Stimulated activated CD4-positive, alpha-beta T cell treated with anti-CD3 and anti-CD28 coated beads, Interleukin-1b, Interleukin-23, amount 100 ng/mL, for 48 hours (primary cell): ENCODE data around the gene SLC22A17.
"Not testable (repeated sequence)": the region's sequence is repeated elsewhere in the genome, so short reads cannot be mapped to it uniquely, and the experiment has no call there.

Experiments
- DNase-seq: peaks from one replicate; pipeline ENCODE4 v3.0.0-alpha.2; 2020

Gene SLC22A17

DNA sequence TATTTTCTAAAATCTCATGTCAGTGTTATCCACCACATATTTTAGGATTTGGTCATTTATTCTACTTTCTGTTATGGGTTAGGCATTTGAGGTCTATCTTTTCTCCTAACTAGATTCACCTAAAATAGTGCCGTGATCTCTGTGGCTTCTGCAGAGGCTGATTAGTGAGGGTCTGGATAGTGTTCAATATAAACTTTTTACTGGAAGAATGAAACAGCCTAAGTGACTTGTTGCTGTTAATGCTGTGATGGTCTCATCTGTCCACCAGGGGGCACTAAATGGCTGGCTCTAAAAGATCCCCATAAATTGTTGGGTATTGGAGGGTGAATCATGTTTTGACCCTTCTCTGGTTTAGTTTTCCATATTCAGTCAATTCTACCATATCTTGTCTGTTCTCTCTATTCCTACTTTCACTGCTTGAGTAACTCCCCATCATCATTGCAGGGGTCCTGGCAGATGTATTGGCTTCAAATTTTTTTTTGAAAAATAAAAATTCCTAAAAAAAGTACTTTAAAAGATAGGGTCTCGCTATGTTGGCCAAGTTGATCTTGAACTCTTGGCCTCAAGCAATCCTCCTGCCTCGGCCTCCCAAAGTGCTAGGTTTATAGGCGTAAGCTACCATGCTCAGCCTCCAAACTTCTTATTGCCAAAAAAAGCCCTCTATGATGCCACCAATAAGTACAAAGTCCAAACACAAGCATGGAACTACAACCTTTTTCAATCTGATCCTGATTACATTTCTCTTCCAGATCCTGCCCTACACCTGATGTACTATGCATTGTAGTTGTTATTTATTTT lies 24.5 kb downstream of the SLC22A17 start:
- peak; percentile 71 for DNase-seq

DNA sequence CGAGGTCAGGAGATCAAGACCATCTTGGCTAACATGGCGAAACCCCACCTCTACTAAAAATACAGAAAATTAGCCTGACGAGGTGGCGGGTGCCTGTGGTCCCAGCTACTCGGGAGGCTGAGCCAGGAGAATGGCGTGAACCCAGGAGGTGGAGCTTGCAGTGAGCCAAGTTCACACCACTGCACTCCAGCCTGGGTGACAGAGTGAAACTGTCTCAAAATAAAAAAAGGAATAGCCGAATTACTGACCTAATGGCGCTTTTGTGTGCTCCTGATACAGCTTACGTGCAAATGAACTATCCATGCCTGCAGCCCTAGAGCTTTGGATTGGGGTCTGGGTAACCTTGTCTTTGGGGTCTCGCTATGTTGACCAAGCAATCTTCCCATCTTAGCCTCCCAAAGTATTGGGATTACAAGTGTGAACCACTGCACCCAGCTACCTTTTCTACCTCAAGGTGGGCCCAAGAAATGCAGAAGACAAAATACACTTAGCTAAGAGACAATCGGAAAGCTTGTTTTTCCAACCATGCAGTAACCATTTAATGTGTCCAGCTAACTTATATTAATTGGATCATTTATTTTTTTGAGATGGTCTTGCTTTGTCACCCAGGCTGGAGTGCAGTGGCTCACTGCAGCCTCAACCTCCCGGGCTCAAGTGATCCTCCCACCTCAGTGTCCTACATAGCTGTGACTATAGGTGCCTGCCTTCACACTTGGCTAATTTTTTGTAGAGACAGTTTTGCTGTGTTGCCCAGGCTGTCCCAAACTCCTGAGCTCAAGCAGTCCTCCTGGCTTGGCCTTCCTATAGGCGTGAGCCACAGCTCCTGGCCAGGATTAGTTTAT lies 26.0 kb downstream of the SLC22A17 start:
- DNase-seq: no peak

DNA sequence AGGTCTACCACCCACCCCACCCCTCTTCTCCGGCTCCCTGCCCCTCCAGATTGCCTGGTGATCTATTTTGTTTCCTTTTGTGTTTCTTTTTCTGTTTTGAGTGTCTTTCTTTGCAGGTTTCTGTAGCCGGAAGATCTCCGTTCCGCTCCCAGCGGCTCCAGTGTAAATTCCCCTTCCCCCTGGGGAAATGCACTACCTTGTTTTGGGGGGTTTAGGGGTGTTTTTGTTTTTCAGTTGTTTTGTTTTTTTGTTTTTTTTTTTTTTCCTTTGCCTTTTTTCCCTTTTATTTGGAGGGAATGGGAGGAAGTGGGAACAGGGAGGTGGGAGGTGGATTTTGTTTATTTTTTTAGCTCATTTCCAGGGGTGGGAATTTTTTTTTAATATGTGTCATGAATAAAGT lies 26.9 kb downstream of the SLC22A17 start:
- not testable (repeated sequence) for DNase-seq

DNA sequence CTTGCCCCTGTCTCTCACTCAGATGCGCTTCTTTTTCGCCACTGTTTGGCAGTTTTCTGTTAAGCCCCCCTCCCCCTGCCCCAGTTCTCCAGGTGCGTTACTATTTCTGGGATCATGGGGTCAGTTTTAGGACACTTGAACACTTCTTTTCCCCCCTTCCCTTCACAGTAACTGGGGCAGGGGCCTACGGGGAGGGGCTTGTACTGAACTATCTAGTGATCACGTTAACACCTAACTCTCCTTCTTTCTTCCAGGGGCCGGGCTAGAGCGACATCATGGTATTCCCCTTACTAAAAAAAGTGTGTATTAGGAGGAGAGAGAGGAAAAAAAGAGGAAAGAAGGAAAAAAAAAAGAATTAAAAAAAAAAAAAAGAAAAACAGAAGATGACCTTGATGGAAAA lies 27.7 kb downstream of the SLC22A17 start:
- DNase-seq: no peak

DNA sequence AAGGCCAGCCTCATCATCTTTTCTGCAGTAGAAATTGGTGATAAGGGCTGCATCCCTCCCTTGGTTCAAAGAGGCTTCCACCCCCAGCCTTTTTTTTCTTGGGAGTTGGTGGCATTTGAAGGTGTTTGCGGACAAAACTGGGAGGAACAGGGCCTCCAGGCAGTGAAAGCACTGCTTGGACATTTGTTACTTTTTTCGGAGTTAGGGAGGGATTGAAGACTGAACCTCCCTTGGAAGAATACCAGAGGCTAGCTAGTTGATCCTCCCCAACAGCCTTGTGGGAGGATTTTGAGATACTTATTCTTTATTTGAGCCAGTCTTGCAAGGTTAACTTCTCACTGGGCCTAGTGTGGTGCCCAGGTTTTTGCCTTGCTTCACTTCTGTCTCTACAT lies 28.2 kb downstream of the SLC22A17 start:
- DNase-seq: no peak

DNA sequence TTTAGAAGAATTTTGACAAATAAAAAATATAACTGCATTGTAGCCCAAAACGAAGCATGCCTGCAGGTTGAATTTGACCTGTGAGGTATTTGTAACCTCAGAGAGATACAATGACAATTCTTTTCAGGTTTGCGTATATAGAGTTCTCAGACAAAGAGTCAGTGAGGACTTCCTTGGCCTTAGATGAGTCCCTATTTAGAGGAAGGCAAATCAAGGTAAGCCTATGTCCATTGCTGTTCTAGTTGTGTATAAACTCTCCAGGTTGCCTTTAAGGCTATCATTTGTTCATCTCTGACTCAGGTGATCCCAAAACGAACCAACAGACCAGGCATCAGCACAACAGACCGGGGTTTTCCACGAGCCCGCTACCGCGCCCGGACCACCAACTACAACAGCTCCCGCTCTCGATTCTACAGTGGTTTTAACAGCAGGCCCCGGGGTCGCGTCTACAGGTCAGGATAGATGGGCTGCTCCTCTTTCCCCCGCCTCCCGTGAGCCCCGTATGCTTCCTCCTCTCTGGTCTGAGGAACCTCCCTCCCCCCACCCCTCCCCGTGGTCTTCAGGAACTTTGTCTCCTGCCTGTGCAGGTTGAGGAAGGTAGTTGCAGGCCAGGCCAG lies 28.7 kb downstream of the SLC22A17 start:
- no peak for DNase-seq

DNA sequence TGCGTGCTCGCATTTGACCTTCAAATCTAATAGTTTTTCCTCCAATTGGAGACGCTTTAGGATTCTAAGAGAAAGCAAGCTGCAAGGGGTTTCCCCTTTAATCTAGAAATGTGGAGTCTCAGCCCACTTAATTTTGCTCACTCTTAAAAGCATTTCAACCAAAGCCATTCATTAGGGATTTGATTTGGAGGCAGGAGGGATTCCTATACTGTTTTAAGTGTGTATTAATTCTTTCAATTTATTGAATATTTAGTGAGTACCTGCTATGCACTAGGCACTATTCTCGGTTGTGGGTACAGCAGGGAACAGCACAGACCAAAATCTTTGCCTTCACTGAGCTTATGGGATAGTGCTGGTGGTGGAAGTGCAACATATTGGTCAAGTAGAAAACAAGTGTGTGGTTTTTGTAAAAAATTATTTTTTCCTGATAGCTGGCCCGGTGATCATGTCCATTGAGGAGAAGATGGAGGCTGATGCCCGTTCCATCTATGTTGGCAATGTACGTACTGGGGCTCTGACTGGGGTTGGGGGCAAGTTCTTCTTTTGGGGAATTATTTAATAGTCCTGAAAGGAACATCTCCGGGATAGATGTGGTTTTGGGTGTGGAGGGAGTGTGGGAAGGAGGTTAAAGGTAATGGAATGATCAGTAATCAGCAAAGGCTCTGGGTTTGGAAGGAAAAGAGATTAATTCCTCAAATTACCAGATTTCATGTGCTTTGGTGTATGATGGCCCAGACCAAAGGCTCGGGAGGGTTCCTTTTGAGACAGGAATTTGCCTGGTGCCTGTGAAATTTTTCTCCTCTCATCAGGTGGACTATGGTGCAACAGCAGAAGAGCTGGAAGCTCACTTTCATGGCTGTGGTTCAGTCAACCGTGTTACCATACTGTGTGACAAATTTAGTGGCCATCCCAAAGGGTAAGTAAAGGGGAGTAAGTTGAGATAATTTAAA lies 29.8 kb downstream of the SLC22A17 start:
- no peak for DNase-seq

DNA sequence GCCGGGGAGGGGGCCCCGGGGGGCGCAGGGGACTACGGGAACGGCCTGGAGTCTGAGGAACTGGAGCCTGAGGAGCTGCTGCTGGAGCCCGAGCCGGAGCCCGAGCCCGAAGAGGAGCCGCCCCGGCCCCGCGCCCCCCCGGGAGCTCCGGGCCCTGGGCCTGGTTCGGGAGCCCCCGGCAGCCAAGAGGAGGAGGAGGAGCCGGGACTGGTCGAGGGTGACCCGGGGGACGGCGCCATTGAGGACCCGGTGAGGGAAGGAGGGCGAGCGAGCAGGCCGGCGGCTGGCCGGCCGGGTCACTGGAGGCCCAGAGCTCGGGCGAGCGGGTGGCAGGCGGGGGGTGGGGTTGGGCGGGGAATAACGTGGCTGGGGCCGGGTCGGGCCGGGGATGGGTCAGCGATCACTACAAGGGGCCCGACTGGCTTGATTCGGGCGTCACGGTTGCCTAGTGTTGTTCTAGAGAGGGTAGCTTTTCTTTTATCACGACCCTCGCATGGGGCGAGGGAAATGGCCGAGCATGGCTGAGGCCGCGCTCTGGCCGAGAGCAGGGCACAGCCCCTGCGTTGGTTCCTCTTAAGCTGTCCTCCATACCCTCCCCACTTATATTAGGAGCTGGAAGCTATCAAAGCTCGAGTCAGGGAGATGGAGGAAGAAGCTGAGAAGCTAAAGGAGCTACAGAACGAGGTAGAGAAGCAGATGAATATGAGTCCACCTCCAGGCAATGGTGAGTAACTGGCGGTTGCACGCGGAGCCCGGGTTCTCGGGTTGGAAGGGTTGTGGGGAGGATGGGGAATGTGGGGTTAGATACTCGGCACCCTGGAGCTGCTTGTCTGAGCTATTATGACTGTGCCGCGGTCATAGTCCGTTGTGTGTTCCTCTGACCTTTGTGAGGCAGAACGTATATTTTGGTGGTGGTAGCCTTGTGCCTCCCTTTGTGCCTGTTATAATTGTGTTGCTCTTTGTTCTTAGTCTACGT lies 30.8 kb downstream of the SLC22A17 start:
- DNase-seq: peak; percentile 79

DNA sequence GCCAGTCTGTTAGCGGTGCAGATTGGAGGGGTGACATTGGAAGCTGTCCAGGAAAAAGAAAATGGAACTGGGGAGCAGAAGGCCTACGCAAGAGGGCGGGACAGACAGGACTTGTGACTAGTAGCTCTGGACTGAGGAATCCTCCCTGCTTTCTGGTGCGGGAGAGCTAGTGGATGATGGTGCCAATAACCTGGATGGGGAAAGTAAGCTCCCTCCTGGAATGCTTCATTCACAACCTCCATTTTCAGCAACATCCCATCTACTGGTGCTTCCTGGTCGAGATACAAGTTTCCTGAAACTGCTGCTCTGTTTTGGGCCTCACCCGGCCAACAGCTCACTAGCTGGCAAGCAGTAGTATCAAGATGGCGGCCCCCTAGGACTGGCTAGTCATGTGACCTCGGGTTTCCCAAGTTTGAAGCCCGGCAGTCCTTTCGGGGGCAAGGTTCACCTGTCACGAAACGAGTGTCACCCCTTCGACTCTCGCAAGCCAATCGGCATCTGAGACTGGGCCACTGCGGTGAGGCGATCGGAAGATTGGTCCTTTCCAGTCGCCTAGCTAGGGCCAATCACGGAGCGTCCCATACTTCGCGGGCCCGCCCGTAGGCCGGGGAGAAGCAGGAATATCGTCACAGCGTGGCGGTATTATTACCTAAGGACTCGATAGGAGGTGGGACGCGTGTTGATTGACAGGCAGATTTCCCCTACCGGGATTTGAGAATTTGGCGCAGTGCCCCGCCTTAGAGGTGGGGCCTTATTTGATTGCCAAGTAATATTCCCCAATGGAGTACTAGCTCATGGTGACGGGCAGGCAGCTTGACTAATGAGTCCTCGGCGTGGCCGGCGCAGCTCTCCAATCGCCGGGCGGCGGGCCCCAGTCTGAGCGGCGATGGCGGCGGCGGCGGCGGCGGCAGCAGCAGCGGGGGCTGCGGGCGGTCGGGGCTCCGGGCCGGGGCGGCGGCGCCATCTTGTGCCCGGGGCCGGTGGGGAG lies 31.8 kb downstream of the SLC22A17 start, which contains the start of gene PABPN1:
PABPN1 (plus strand) TSS at position 874 of the 988 bp plus-strand sequence; CDS start at position 887, 13 bp downstream.
- peak; percentile 99 for DNase-seq

DNA sequence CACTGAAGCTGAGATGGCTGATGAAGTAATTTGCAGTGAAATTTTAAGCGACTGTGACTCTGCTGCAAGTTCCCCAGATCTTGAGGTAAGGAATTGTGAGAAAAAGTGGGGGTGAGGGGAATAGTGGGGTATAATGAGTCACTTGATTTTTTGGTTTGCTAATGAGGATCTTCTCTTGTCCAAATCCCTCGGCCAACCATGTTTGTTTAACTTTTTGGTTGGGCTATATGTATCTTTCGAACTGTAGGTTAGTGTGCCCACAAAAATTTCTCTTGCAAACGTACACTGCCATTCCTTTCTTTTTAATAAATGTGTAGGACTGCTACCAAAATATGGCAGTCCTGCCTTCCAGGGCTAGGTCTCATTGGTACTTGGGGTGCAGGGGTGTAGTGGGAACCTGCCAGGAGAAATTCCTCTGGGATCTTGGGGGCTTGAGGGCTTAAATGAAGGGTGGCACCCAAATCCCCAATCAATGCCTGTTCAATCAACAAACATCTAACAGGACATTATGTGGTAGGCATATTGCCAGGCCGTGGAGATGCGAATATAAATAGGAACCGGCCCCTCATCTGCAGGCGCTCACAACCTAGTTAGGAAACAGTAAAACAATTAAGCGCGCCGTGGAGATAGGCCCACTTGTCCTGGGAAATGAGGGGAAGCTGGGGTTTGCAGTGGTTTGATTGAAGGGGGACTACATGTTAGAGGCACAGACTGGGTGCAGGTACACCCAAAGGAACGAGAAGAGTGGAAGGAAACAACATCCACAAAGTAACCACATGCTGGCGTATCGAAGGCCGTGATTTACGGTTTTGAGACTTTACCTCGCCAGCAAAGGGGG lies 32.7 kb downstream of the SLC22A17 start:
- DNase-seq: no peak

DNA sequence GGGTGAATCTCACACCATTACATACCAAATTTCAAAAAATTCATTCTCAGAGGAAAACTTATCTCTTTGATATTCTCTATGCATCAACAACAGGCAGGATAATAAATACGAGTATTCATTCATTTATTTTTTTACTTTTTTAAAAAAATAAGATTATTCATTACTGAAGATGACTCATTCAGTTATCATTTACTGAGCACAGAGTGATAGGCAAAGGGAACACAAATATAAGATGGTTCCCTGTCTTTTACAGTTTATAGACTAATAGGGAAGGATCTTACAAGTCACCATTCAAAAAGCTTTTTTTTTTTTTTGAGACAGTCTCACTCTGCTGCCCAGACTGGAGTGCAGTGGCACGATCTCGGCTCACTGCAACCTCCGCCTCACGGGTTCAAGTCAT lies 36.4 kb downstream of the SLC22A17 start:
- no peak for DNase-seq

DNA sequence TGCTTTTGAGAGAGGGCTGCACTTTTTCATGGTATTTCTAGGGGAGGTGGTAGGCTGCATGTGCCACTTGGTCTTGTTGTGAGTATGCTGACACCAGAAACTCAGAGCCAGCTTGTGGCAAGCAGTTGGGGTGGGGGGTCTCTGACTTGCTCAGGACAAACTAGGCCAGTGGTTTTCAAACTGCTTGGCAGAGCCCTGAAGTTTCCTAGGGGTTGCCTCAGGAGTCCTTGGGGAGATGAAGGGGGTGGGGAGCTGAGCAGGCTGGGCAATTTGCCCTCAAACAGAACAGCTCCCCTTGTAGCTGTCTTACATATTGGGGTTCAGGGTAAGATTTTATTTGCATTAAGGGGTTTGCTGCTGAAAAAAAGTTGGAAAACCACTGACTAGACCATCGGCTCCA lies 42.1 kb downstream of the SLC22A17 start:
- no peak for DNase-seq

DNA sequence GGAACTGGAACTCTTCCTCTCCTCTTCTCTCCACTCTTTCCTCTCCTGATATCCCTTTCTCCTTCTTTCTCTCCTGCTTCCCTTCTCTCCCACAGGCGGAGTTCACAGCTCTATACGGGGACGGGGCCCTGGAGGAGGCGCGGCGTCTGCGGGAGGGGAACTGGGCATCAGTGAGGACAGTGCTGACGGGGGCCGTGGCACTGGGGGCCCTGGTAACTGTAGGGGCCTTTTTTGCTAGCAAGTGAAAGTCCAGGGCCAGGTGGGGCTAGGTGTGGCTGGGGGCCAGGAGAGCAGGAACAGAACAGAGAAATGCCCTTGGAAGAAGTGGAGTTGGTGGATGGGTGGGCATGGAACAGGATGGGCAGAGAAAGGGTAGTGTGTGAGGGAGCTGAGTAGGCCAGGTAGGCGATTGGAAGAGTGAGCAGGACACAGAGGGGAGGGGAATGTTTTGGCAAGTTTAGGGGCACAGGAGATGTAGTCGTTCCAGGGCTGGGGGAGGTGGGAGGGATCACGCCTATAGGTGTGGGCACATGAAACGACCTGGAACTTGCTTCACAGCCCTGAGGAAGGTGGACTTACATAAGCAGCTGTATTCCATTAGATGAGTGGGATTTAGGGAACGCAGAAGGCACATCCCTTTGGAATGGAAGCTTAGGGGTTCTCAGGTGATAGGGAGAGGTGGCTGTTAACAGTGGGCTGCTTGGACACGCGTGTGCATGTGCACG lies 43.8 kb downstream of the SLC22A17 start:
- DNase-seq: no peak

DNA sequence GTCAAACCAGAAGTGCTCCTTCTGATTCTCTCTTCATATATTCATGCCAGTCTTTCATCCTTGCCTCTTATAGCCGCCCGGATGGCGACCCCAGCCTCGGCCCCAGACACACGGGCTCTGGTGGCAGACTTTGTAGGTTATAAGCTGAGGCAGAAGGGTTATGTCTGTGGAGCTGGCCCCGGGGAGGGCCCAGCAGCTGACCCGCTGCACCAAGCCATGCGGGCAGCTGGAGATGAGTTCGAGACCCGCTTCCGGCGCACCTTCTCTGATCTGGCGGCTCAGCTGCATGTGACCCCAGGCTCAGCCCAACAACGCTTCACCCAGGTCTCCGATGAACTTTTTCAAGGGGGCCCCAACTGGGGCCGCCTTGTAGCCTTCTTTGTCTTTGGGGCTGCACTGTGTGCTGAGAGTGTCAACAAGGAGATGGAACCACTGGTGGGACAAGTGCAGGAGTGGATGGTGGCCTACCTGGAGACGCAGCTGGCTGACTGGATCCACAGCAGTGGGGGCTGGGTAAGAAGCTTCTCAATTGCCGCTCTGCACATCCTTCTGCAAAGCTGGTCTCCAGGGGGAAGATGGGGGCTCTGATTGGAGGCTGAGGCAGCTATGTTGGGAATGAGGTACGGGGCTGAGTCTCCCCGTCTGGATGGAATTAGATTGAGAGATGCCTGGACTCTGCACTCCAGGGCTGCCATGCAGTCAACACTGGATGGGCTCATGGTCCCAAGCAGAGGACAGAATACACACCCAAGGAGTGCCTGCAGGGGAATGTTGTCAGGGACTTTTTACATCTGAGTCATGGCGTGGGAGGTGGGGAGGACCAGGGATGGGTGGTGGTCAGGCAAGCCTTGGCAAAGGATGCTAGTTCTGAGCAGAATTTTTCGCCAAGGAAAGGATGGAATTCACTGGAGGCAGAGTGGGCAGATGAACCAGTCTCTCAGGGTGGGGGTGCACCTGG lies 44.7 kb downstream of the SLC22A17 start:
- no peak for DNase-seq

DNA sequence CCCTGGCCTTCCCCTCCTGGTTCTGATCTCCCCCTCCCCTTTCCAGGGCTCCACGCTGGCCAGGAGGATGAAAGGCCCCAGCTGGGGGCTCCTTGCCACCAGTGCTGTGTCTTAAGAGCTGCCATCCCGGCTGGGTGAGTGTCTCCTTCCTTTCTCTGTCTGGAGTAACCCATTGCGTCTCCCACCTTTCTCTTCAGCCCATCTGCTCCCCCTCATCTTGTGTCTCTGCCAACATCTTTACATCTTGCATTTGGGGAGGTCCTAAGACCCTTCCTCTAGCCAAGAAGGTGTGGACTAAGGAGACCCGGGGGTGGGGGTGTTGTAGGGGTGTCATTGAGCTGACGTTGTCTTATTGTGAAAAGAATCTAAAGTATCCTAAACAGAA lies 45.5 kb downstream of the SLC22A17 start:
- no peak for DNase-seq

DNA sequence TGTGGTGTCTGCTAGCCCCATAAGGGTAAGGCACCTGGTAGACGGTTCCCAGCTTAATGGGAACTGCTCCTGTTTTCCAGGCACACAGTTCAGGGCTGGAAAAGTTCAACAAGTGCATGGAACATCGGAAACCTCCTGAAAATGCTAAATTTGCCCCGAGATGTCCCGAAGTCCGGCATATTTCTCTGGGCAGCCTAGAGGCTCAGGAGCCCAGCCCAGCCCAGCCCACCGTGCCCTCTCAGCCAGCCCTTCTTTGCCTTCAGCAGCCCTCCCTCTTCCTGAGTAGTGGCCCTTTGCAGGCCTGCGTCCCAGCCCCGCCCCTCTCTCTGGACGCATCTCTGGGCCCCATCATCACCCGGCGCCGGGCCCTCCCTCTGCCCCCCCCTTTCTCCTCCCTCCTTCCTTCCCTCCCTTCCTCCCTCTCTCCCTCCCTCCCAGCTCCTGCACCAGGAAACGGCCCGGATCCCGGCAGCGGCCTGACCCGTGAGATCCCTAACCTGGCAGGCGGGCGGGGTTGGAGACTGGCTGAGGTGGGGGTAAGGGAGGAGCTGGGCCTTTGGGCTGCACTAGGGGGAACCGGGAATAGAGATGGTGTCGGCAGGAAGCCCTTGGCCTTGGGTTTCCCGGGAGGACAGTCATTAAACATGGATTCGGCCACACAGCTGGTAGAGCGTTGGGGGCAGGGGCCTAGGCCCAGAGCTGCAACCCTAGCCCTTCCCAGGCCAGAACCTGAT lies 46.1 kb downstream of the SLC22A17 start, which contains the start of gene BCL2L2:
BCL2L2 (plus strand) TSS at position 422 of the 734 bp plus-strand sequence. CDS start 935 bp downstream, outside the sequence.
- peak; percentile 10 for DNase-seq
